Endothelial cell of umbilical vein (primary cell): ENCODE measurements around the gene GRM8. TPM values are rescaled to one million over a fixed set of nuclear protein-coding genes. Genes with fewer than 3 reads are reported as not detected.

Experiments
- BruUV-seq: library from RNA; stranded (reverse); fragments of 400-500 nt; replicated peaks from 2 replicates; lab custom pipeline; 2021; lab: Mats Ljungman, UMichigan
- CTCF ChIA-PET: fragments of 300-600, 350-600 bp; sonication (Branson Sonifier 250); formaldehyde crosslinking; loops from one replicate; lab custom pipeline; 2021; ENCODE audit warnings: antibody characterized with exemption, inconsistent platforms; lab: Charles Lee
- POLR2A ChIA-PET: fragments of 300-600, 350-600 bp; sonication (Branson Sonifier 250); formaldehyde crosslinking; loops from one replicate; lab custom pipeline; 2021; ENCODE audit warnings: antibody characterized with exemption, inconsistent platforms; lab: Charles Lee
- DNase-seq: peaks from one replicate; pipeline ENCODE4 v3.0.0-alpha.2; 2011; ENCODE audit warnings: low read depth, low spot score
- FAIRE-seq: peaks from 2 replicates; lab custom pipeline; 2011; peaks lifted over from hg19 to GRCh38; lab: Jason Lieb, UNC
- H2AFZ ChIP-seq: 2 replicates; pipeline ENCODE4 v1.6.0; 2012; ENCODE audit warnings: low read depth, low read length, control low read depth, inconsistent platforms
- H3K27ac ChIP-seq: 2 replicates; pipeline ENCODE4 v1.5.1; 2011; ENCODE audit warnings: low read depth, mild to moderate bottlenecking, control low read depth, low read length, moderate library complexity; ENCODE audit not compliant: insufficient read depth
- H3K27me3 ChIP-seq, 2 experiments: 2 replicates each; pipeline versions ENCODE4 v1.6.0 to v1.6.1; 2011; ENCODE audit warnings: low read length in 2 of 2, mixed read lengths in 1 of 2; ENCODE audit not compliant: control insufficient read depth in 2 of 2, insufficient read depth in 2 of 2
- H3K36me3 ChIP-seq, 2 experiments: 2 replicates in 1 of 2; 3 replicates in 1 of 2; pipeline ENCODE4 v1.5.1; 2011; ENCODE audit warnings: low read length in 2 of 2, mild to moderate bottlenecking in 1 of 2, moderate library complexity in 1 of 2; ENCODE audit not compliant: control insufficient read depth in 2 of 2, insufficient read depth in 2 of 2; ENCODE audit errors: extremely low read depth in 1 of 2
- H3K4me1 ChIP-seq: 3 replicates; pipeline ENCODE4 v1.5.1; 2011; ENCODE audit warnings: mild to moderate bottlenecking, low read length; ENCODE audit not compliant: control insufficient read depth, insufficient read depth; ENCODE audit errors: extremely low read depth
- H3K4me2 ChIP-seq: 2 replicates; pipeline ENCODE4 v1.6.1; 2011; ENCODE audit warnings: low read length, control low read depth, mixed read lengths; ENCODE audit not compliant: insufficient read depth
- H3K4me3 ChIP-seq, 3 experiments: fragments of 200-600 bp in 1 of 3; sonication (generic), shearing (Covaris generic) in 1 of 3; replicated peaks in 1 of 3; 2 replicates each; pipeline ENCODE4 v1.5.1; 2011 to 2016; ENCODE audit warnings: control low read depth in 3 of 3, low read length in 3 of 3, mild to moderate bottlenecking in 2 of 3, inconsistent platforms in 1 of 3, low read depth in 1 of 3, moderate library complexity in 1 of 3; ENCODE audit not compliant: insufficient read depth in 1 of 3
- H3K79me2 ChIP-seq: 2 replicates; pipeline ENCODE4 v1.6.0; 2012; ENCODE audit warnings: low read length, inconsistent platforms; ENCODE audit not compliant: control insufficient read depth, insufficient read depth
- H3K9ac ChIP-seq: replicated peaks from 2 replicates; pipeline ENCODE3; 2011; ENCODE audit warnings: low read length, control low read depth; ENCODE audit not compliant: insufficient read depth; ENCODE audit errors: extremely low read depth
- H3K9me1 ChIP-seq: replicated peaks from 3 replicates; pipeline ENCODE4 v1.6.0; 2011; ENCODE audit warnings: mild to moderate bottlenecking, low read length; ENCODE audit not compliant: control insufficient read depth, insufficient read depth; ENCODE audit errors: extremely low read depth
- H3K9me3 ChIP-seq: replicated peaks from 2 replicates; pipeline ENCODE4 v1.5.1; 2012; ENCODE audit warnings: low read length, inconsistent platforms; ENCODE audit not compliant: control insufficient read depth, insufficient read depth
- H4K20me1 ChIP-seq: replicated peaks from 2 replicates; pipeline ENCODE3; 2011; ENCODE audit warnings: mild to moderate bottlenecking, low read length; ENCODE audit not compliant: control insufficient read depth, insufficient read depth; ENCODE audit errors: extremely low read depth
- CTCF ChIP-seq, 2 donors: IDR thresholded peaks; 1 replicate in 1 of 2; 2 replicates in 1 of 2; pipeline ENCODE4 v1.5.1; 2011; ENCODE audit warnings: low read length in 2 of 2, mild to moderate bottlenecking in 2 of 2, moderate library complexity in 2 of 2, control low read depth in 1 of 2, inconsistent platforms in 1 of 2, low read depth in 1 of 2; ENCODE audit not compliant: insufficient read depth in 1 of 2; ENCODE audit errors: extremely low read depth in 1 of 2
- EZH2 ChIP-seq: IDR thresholded peaks from 2 replicates; pipeline ENCODE4 v1.6.1; 2012; ENCODE audit warnings: borderline replicate concordance, low read depth, mild to moderate bottlenecking, moderate library complexity, low read length, inconsistent platforms; ENCODE audit not compliant: severe bottlenecking
- FOS ChIP-seq: IDR thresholded peaks from 2 replicates; pipeline ENCODE4 v1.6.1; 2011; ENCODE audit warnings: mild to moderate bottlenecking, low read length, moderate library complexity, borderline replicate concordance; ENCODE audit not compliant: insufficient read depth
- GATA2 ChIP-seq: IDR thresholded peaks from 2 replicates; pipeline ENCODE4 v1.7.0; 2011; ENCODE audit warnings: low read depth, mild to moderate bottlenecking, moderate library complexity, mixed read lengths, low read length; ENCODE audit not compliant: insufficient read length, insufficient read depth
- JUN ChIP-seq: IDR thresholded peaks from 2 replicates; pipeline ENCODE4 v1.6.1; 2011; ENCODE audit warnings: borderline replicate concordance, low read depth; ENCODE audit not compliant: insufficient read length, insufficient read depth
- MYC ChIP-seq: IDR thresholded peaks from one replicate; pipeline ENCODE4 v1.6.1; 2011; ENCODE audit warnings: mild to moderate bottlenecking, low read depth, low read length
- POLR2A ChIP-seq: IDR thresholded peaks from 2 replicates; pipeline ENCODE4 v1.6.1; 2012; ENCODE audit warnings: low read depth, mild to moderate bottlenecking, control low read depth, low read length
- POLR2AphosphoS5 ChIP-seq: IDR thresholded peaks from 2 replicates; pipeline ENCODE4 v1.6.1; 2012; ENCODE audit warnings: low read depth, mild to moderate bottlenecking, control low read depth, low read length, moderate library complexity; ENCODE audit not compliant: insufficient read depth
- dilution Hi-C: fragments of 300-500 bp; cut with MboI; formaldehyde crosslinking; loops from one replicate; pipeline ENCODE4 v1.15.0; 2019; ENCODE audit warnings: low sequenced_read_pairs; ENCODE audit not compliant: extremely low pct_ligation_motif_present
- intact Hi-C: fragments of 100-400 bp; cut with micrococcal nuclease; formaldehyde crosslinking; loops from one replicate; pipeline ENCODE4 v1.10.0; 2022
- polyA plus RNA-seq, 4 experiments: library from polyadenylated mRNA; depleted of rRNA in 3 of 4; stranded (reverse) in 3 of 4; unstranded in 1 of 4; fragments of >200 nt; gene quantifications; 2 replicates each; pipeline versions ENCODE4 v1.2.1 to v1.2.3, GENCODE V29; 2011 to 2012; ENCODE audit warnings: missing spikeins in 1 of 4
- total RNA-seq: library from RNA; stranded (reverse); gene quantifications from 2 replicates; pipeline ENCODE4 v1.2.3, GENCODE V29; 2021
- TF ChIP-seq, protein P1 (sequence below): IDR thresholded peaks from 2 replicates; pipeline ENCODE4 v1.6.1; 2011; ENCODE audit not compliant: insufficient read depth, insufficient read length

GRM8 gene
- total and polyA plus RNA-seq, 2 donors (not counting 3 experiments of a cell fraction or from before 2014, with no cell fraction given) = not detected

- Histone ChIP-seq H2AFZ (no peak overlapping the region), H3K4me2 (no peak overlapping the region), H3K79me2 (no peaks in the 10 kb centered on the region), H3K9me1 (no peaks in the 10 kb centered on the region), H3K9ac (no peak overlapping the region), H3K36me3 (no peaks in the 10 kb centered on the region), H3K4me1 (no peaks in the 10 kb centered on the region), H3K27ac (no peak overlapping the region), H3K4me3 (no peak overlapping the region), H4K20me1 (no peaks in the 10 kb centered on the region), H3K9me3 (no peaks in the 10 kb centered on the region), H3K27me3 (no peaks in the 10 kb centered on the region)
- intact Hi-C loops = no loop called here
- CTCF ChIA-PET = no interaction called here
- FAIRE-seq = no peak
- no peak for TF ChIP-seq MYC
- POLR2A ChIA-PET = no interaction called here
- no peak for DNase-seq
- no TSS peak for BruUV-seq
- dilution Hi-C loops = no loop called here
Observed at GRCh38 chr7:127230192-127230925, 22.4 kb downstream of the GRM8 start.

DNA sequence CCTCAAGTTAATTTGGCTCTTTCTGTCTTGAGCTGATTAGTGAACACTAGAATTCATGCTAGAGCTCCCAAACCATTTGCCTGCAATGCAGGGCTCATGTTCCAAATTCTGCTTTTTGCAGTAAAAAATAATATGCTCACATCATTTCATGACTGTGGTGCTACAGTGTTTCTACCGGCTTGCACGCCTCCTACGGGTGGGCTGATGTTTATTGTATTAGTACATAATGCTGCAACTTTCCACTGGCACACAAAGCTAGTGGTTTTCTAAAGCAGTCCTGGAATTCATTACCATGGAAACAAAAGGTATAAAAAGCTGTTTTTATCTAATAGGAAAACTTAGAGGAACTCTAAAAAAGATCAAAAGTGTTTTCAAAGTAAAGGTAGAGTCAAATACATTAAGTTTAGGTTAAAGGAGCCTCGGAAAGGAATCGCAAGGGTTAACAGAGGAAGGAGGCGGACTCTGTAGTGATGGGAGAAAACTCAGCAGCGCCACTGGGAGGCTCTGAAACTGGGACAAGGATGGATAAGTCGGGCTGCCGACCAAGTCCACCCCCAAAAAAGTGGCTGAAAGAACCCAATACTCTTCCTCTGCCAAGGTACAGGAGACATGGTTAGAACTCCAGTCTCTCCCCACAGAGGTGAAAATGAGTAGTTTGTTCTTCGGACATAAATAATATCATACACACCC, 25.9 kb downstream of the GRM8 start:
- intact Hi-C loops = no loop called here
- Histone ChIP-seq H4K20me1 (no peaks in the 10 kb centered on the region), H3K4me3 (no peak overlapping the region), H3K4me1 (no peaks in the 10 kb centered on the region), H3K36me3 (no peaks in the 10 kb centered on the region), H3K79me2 (no peaks in the 10 kb centered on the region), H3K9me3 (no peaks in the 10 kb centered on the region), H3K9me1 (no peaks in the 10 kb centered on the region), H3K4me2 (no peak overlapping the region), H3K9ac (no peak overlapping the region), H2AFZ (no peak overlapping the region), H3K27ac (no peak overlapping the region), H3K27me3 (no peaks in the 10 kb centered on the region)
- CTCF ChIA-PET = no interaction called here
- no TSS peak for BruUV-seq
- no peak for FAIRE-seq
- TF ChIP-seq EZH2 = no peak
- no peak for TF ChIP-seq JUN
- no peak for TF ChIP-seq GATA2
- TF ChIP-seq, protein P1, sequence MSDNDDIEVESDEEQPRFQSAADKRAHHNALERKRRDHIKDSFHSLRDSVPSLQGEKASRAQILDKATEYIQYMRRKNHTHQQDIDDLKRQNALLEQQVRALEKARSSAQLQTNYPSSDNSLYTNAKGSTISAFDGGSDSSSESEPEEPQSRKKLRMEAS = no peak
- no peak for TF ChIP-seq POLR2AphosphoS5
- TF ChIP-seq FOS = no peak
- no peak for TF ChIP-seq POLR2A
- no peak for TF ChIP-seq MYC
- no peak for TF ChIP-seq CTCF (IDR thresholded peaks at IDR 0.05; ENCODE audit: extremely low read depth in 1 of 2, insufficient read depth in 1 of 2, low read depth in 1 of 2, low read length in 2 of 2)
- POLR2A ChIA-PET = no interaction called here
- DNase-seq = no peak
- dilution Hi-C loops = no loop called here
